Fibroblast of villous mesenchyme (primary cell): ENCODE data around the gene MYOCD. TPM values are rescaled to one million over a fixed set of nuclear protein-coding genes. Genes with fewer than 3 reads are reported as not detected.
A peak's percentile ranks its signal among the peaks of the same experiment; 100 is the strongest.

Source experiments
- DNase-seq: peaks from one replicate; pipeline ENCODE4 v3.0.0-alpha.2; 2010; ENCODE audit warnings: low read depth
- H3K4me3 ChIP-seq: 2 replicates; pipeline ENCODE4 v1.5.1; 2011; ENCODE audit warnings: low read depth, mild to moderate bottlenecking, low read length
- CTCF ChIP-seq: IDR thresholded peaks from 2 replicates; pipeline ENCODE4 v1.5.1; 2012; ENCODE audit warnings: low read depth, mild to moderate bottlenecking, low read length; ENCODE audit not compliant: insufficient read depth
- total RNA-seq: library from RNA; depleted of rRNA; stranded (reverse); fragments of >200 nt; gene quantifications from 2 replicates; pipeline ENCODE4 v1.2.3, GENCODE V29; 2012

Gene MYOCD
- total RNA-seq, 1 donor, result 14.7 TPM

GRCh38 chr17:12789481-12790248, 124.0 kb downstream of the MYOCD start, which contains the start of gene ARHGAP44:
TSS of gene ARHGAP44 (plus strand) at chr17:12789498. CDS start at chr17:12789839, 341 bp downstream.
- peak; percentile 59 for DNase-seq
- H3K4me3 ChIP-seq, result peak within 1 kb of the TSS; percentile 62
- TF ChIP-seq CTCF, result no peak

- peak overlapping the region; percentile 62 for H3K4me3 ChIP-seq
- TF ChIP-seq CTCF, result no peak
- no peak for DNase-seq
These were observed 124.8 kb downstream of the MYOCD start for GRCh38 chr17:12790249-12791106.

- no peak overlapping the region for H3K4me3 ChIP-seq
- no peak for DNase-seq
- TF ChIP-seq CTCF, result no peak
These were observed 129.3 kb downstream of the MYOCD start for GRCh38 chr17:12794919-12795532.

- DNase-seq, result no peak
- no peak for TF ChIP-seq CTCF
These were observed 135.2 kb downstream of the MYOCD start for GRCh38 chr17:12800855-12801365.

GRCh38 chr17:12806630-12807029, 140.9 kb downstream of the MYOCD start:
- no peak for DNase-seq
- no peak for TF ChIP-seq CTCF
- H3K4me3 ChIP-seq, result no peak overlapping the region

More at GRCh38 chr17:12800855-12801365, 135.2 kb downstream of the MYOCD start:
- H3K4me3 ChIP-seq, result no peak overlapping the region

- DNase-seq, result no peak
- H3K4me3 ChIP-seq, result no peak overlapping the region
- no peak for TF ChIP-seq CTCF
These were observed 143.0 kb downstream of the MYOCD start for GRCh38 chr17:12808723-12809122.
